H1 (cell line): ENCODE results near the gene LRRC4. TPM values are rescaled to one million over a fixed set of nuclear protein-coding genes. Genes with fewer than 3 reads are reported as not detected.

Experiments used
- CTCF ChIA-PET: fragments of 300-600 bp; sonication (Branson Sonifier 250); formaldehyde crosslinking; loops from one replicate; lab custom pipeline; 2021; ENCODE audit not compliant: partially characterized antibody; lab: Charles Lee
- POLR2A ChIA-PET: fragments of 300-600 bp; sonication (Branson Sonifier 250); formaldehyde crosslinking; loops from one replicate; lab custom pipeline; 2021; ENCODE audit warnings: inconsistent platforms; ENCODE audit not compliant: partially characterized antibody; lab: Charles Lee
- DNase-seq, 2 experiments: peaks; one replicate each; pipeline versions ENCODE4 v3.0.0 to v3.0.0-alpha.2; 2010 to 2022; ENCODE audit warnings: low spot score in 2 of 2, low read depth in 1 of 2, mixed read lengths in 1 of 2
- FAIRE-seq: peaks from 2 replicates; lab custom pipeline; 2011; peaks lifted over from hg19 to GRCh38; lab: Jason Lieb, UNC
- H2AFZ ChIP-seq: 2 replicates; pipeline ENCODE4 v1.8.1; 2012; ENCODE audit warnings: low read length, inconsistent platforms
- H2AK5ac ChIP-seq: 2 replicates; pipeline ENCODE4 v1.6.1; 2013; ENCODE audit warnings: low read depth, low read length
- H2BK120ac ChIP-seq: replicated peaks from 2 replicates; pipeline ENCODE3; 2013; ENCODE audit warnings: low read depth, low read length, inconsistent platforms
- H2BK12ac ChIP-seq: 2 replicates; pipeline ENCODE4 v1.6.1; 2013; ENCODE audit warnings: low read depth, low read length
- H2BK15ac ChIP-seq: 2 replicates; pipeline ENCODE4 v1.6.1; 2013; ENCODE audit warnings: low read length
- H2BK20ac ChIP-seq: 2 replicates; pipeline ENCODE4 v1.6.1; 2013; ENCODE audit warnings: low read length
- H2BK5ac ChIP-seq: 2 replicates; pipeline ENCODE4 v1.6.1; 2013; ENCODE audit warnings: low read depth, low read length
- H3K14ac ChIP-seq: 2 replicates; pipeline ENCODE4 v1.6.1; 2013; ENCODE audit warnings: inconsistent platforms; ENCODE audit not compliant: insufficient read length
- H3K18ac ChIP-seq: 2 replicates; pipeline ENCODE4 v1.6.1; 2013; ENCODE audit warnings: low read length; ENCODE audit errors: extremely low read depth
- H3K23ac ChIP-seq: 2 replicates; pipeline ENCODE4 v1.6.1; 2013; ENCODE audit warnings: inconsistent platforms; ENCODE audit not compliant: insufficient read length
- H3K23me2 ChIP-seq: 2 replicates; pipeline ENCODE4 v1.6.1; 2013; ENCODE audit warnings: low read depth, low read length
- H3K27ac ChIP-seq: 2 replicates; pipeline ENCODE4 v1.6.1; 2011; ENCODE audit warnings: low read depth, low read length, inconsistent platforms
- H3K27me3 ChIP-seq, 4 experiments: replicated peaks in 1 of 4; 1 replicate in 1 of 4; 2 replicates in 3 of 4; pipeline versions ENCODE4 v1.6.1 to v1.8.1; 2011 to 2013; ENCODE audit warnings: low read length in 3 of 4, mild to moderate bottlenecking in 3 of 4, inconsistent platforms in 2 of 4, mixed read lengths in 2 of 4, moderate library complexity in 1 of 4; ENCODE audit not compliant: control insufficient read depth in 3 of 4, insufficient read depth in 3 of 4; ENCODE audit errors: extremely low read depth in 1 of 4
- H3K36me3 ChIP-seq, 4 experiments: 2 replicates each; pipeline versions ENCODE4 v1.6.1 to v1.8.1; 2011 to 2013; ENCODE audit warnings: mild to moderate bottlenecking in 4 of 4, low read length in 3 of 4, moderate library complexity in 2 of 4, control low read depth in 1 of 4, inconsistent platforms in 1 of 4; ENCODE audit not compliant: insufficient read depth in 4 of 4, control insufficient read depth in 2 of 4
- H3K4ac ChIP-seq: replicated peaks from 2 replicates; pipeline ENCODE3; 2013; ENCODE audit warnings: low read length, low read depth, mixed read lengths, inconsistent platforms; ENCODE audit not compliant: insufficient read length
- H3K4me1 ChIP-seq, 4 experiments: replicated peaks in 1 of 4; 1 replicate in 1 of 4; 2 replicates in 3 of 4; pipeline versions ENCODE4 v1.6.1 to v1.8.1; 2011 to 2013; ENCODE audit warnings: low read length in 3 of 4, inconsistent platforms in 2 of 4, mixed read lengths in 1 of 4; ENCODE audit not compliant: insufficient read depth in 4 of 4, control insufficient read depth in 3 of 4
- H3K4me2 ChIP-seq, 2 experiments: 2 replicates each; pipeline versions ENCODE4 v1.6.1 to v1.8.1; 2011 to 2013; ENCODE audit warnings: low read depth in 2 of 2, low read length in 2 of 2, control low read depth in 1 of 2, inconsistent platforms in 1 of 2, mild to moderate bottlenecking in 1 of 2; ENCODE audit not compliant: insufficient read depth in 1 of 2
- H3K4me3 ChIP-seq, 4 experiments: fragments of 200-600, 300-600 bp in 1 of 4; sonication (generic), shearing (Covaris generic), sonication (Bioruptor Twin) in 1 of 4; 2 replicates each; pipeline versions ENCODE4 v1.5.1 to v1.8.1; 2011 to 2016; ENCODE audit warnings: low read length in 4 of 4, low read depth in 3 of 4, control low read depth in 2 of 4, inconsistent platforms in 2 of 4, mild to moderate bottlenecking in 2 of 4, mixed read lengths in 1 of 4, moderate library complexity in 1 of 4; ENCODE audit not compliant: insufficient read depth in 2 of 4; ENCODE audit errors: extremely low read depth in 1 of 4
- H3K56ac ChIP-seq: replicated peaks from 2 replicates; pipeline ENCODE3; 2013; ENCODE audit warnings: low read depth, mild to moderate bottlenecking, mixed read lengths, low read length, inconsistent platforms; ENCODE audit not compliant: insufficient read length
- H3K79me1 ChIP-seq: 2 replicates; pipeline ENCODE4 v1.6.1; 2013; ENCODE audit warnings: low read depth, low read length, control low read depth
- H3K79me2 ChIP-seq, 2 experiments: 2 replicates each; pipeline versions ENCODE4 v1.6.1 to v1.8.1; 2012 to 2013; ENCODE audit warnings: low read length in 2 of 2, mild to moderate bottlenecking in 2 of 2, inconsistent platforms in 1 of 2; ENCODE audit not compliant: insufficient read depth in 2 of 2, control insufficient read depth in 1 of 2
- H3K9ac ChIP-seq, 4 experiments: replicated peaks in 1 of 4; 1 replicate in 1 of 4; 2 replicates in 3 of 4; pipeline versions ENCODE4 v1.6.1 to v1.8.1; 2011 to 2013; ENCODE audit warnings: low read depth in 3 of 4, low read length in 3 of 4, control low read depth in 2 of 4, mild to moderate bottlenecking in 2 of 4, moderate library complexity in 2 of 4, inconsistent platforms in 1 of 4; ENCODE audit errors: extremely low read depth in 1 of 4
- H3K9me3 ChIP-seq, 2 experiments: 2 replicates each; pipeline versions ENCODE4 v1.6.1 to v1.8.1; 2012 to 2013; ENCODE audit warnings: mild to moderate bottlenecking in 2 of 2, moderate library complexity in 2 of 2, control low read depth in 1 of 2, inconsistent platforms in 1 of 2, low read depth in 1 of 2, low read length in 1 of 2, mixed read lengths in 1 of 2; ENCODE audit not compliant: insufficient read depth in 2 of 2
- H4K20me1 ChIP-seq, 2 experiments: replicated peaks in 1 of 2; 2 replicates each; pipeline versions ENCODE3 to v1.8.1; 2011 to 2013; ENCODE audit warnings: inconsistent platforms in 2 of 2, low read length in 2 of 2, mild to moderate bottlenecking in 1 of 2; ENCODE audit not compliant: insufficient read depth in 2 of 2, control insufficient read depth in 1 of 2
- H4K5ac ChIP-seq: 2 replicates; pipeline ENCODE4 v1.6.1; 2013; ENCODE audit warnings: low read length, low read depth, mixed read lengths, inconsistent platforms; ENCODE audit not compliant: insufficient read length
- H4K8ac ChIP-seq: 2 replicates; pipeline ENCODE4 v1.8.0; 2013; ENCODE audit warnings: mild to moderate bottlenecking, moderate library complexity, low read length, inconsistent platforms; ENCODE audit not compliant: insufficient read depth; ENCODE audit errors: extremely low read depth
- H4K91ac ChIP-seq: replicated peaks from 2 replicates; pipeline ENCODE3; 2013; ENCODE audit warnings: low read length, mixed read lengths, inconsistent platforms; ENCODE audit not compliant: insufficient read length
- ASH2L ChIP-seq: fragments of 200-600, 300-600 bp; sonication (generic); IDR thresholded peaks from one replicate; pipeline ENCODE4 v1.7.1; 2017; ENCODE audit warnings: low read length
- RFX5 ChIP-seq: IDR thresholded peaks from 2 replicates; pipeline ENCODE4 v1.6.1; 2011; ENCODE audit warnings: low read depth, low read length, improper control_type of control experiment, borderline replicate concordance
- SP4 ChIP-seq: IDR thresholded peaks from 2 replicates; pipeline ENCODE4 v1.6.1; 2012; ENCODE audit warnings: low read length, inconsistent platforms
- WGBS, 2 experiments: shearing (Covaris generic) in 1 of 2; methylation state at CpG; one replicate each; pipeline versions ENCODE4 v1.1.6 to v1.1.7; 2013 to 2015; ENCODE audit warnings: low lambda C conversion rate in 2 of 2, mixed read lengths in 2 of 2, inconsistent platforms in 1 of 2, low coverage in 1 of 2, missing lambda C conversion rate in 1 of 2; ENCODE audit not compliant: insufficient replicate concordance in 2 of 2, insufficient coverage in 1 of 2, insufficient read length in 1 of 2; ENCODE audit errors: extremely low coverage in 1 of 2, missing lambda C conversion rate in 1 of 2; 5-methylcytosine and 5-hydroxymethylcytosine counted together
- polyA plus RNA-seq, 7 experiments: library from polyadenylated mRNA; depleted of rRNA in 3 of 7; stranded (reverse) in 5 of 7; unstranded in 2 of 7; fragments of >200 nt in 5 of 7; fragments of 200-250 nt in 2 of 7; gene quantifications; 1 replicate in 5 of 7; 2 replicates in 1 of 7; 4 replicates in 1 of 7; pipeline versions ENCODE4 v1.2.1 to v1.2.3, GENCODE V29; 2011 to 2013; ENCODE audit warnings: missing spikeins in 2 of 7, mixed read lengths in 2 of 7
- total RNA-seq: library from RNA; stranded (reverse); fragmentation: NEBNext Ultra II Directional; extraction: Animal tissue kit (Norgen Biotek cat#: 25700); gene quantifications from 2 replicates; pipeline ENCODE4 v1.2.1, GENCODE V29; 2021
- TF ChIP-seq, protein P1 (sequence below): IDR thresholded peaks from 2 replicates; pipeline ENCODE4 v1.6.1; 2012; ENCODE audit warnings: inconsistent platforms

The LRRC4 gene
- total and polyA plus RNA-seq, 2 of the 8 experiments (the other 6 are each of a cell fraction or from before 2014, with no cell fraction given): 13.4 to 16.4 TPM

DNA sequence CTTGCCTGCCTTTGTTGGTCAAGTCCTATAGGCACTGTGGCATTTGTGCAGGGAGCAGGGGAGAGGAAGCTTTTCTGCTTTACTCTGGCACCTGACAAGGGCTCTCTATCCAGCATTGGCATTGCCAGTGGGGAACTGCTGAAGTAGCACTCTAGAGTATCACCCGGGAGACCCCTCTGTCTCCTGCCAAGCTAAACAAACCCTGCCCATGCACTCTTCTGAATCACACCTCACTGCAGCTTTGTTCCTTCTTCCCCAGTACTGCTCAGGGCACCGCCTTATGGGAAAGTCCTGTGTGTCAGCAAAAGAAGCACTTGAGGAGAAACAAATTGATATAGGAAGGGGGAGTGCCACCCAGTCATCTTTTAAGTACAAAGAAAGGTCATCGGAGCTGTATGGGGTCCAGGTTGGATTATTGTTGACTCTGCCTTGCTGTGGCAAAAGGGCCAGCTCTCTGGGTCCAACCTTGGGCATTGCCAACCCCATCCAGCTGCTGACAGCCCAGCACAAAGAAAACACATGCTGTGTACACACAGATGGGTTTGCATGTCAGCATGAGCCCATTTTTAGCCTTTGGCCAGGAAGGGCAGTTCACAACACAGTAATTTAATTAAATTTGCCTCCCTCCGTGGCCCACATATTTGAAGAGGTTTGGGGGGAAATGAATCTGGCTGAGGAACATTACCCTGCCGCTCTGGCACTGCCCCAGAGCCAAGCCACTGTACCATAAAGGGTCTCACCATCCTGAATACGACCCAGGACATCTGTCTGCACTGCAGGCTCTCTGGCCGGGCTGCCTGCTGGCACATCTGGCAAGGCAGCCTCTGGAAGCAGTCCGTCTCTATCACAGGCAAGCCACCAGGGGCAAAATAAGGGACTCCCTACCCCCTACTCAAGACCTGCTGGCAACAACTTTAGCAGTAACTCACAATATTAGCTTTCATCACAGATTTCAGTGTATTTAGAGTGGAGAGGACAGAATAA is 13.1 kb downstream of the LRRC4 start:
- 81% methylated on average over 8 of the region's 8 CpGs; no CpG with 5 or more reads in 1 of the 2 experiments for WGBS, 2 experiments

More for the DNA sequence above, 13.1 kb downstream of the LRRC4 start:
- Histone ChIP-seq H4K91ac (no peak overlapping the region), H2BK5ac (no peak overlapping the region), H3K27ac (no peak overlapping the region), H3K4me1 (peaks cover 10 to 24% (median 20%) of the 10 kb centered on the region in 4 experiments), H2BK20ac (no peak overlapping the region), H3K79me1 (no peaks in the 10 kb centered on the region; the same call in 1 of the 2 replicates), H2AFZ (no peak overlapping the region), H3K14ac (no peak overlapping the region), H3K36me3 (peaks cover 0 to 3% (median under 1%) of the 10 kb centered on the region in 4 experiments; a peak in 1 of 8 replicates), H3K27me3 (no peaks in the 10 kb centered on the region), H3K23me2 (no peaks in the 10 kb centered on the region), H3K23ac (no peak overlapping the region), H3K56ac (no peak overlapping the region), H2BK120ac (no peak overlapping the region), H3K79me2 (0 out of 4 replicates have a peak, but pooled peaks cover 0 to 5% of the 10 kb centered on the region in 2 experiments), H3K9me3 (no peaks in the 10 kb centered on the region), H2BK12ac (no peak overlapping the region), H3K4ac (no peak overlapping the region), H3K4me2 (peak overlapping the region; percentile 11 to 39; a peak in 2 of 4 replicates), H4K8ac (no peak overlapping the region; the same call in 1 of the 2 replicates), H3K9ac (no peak overlapping the region), H3K18ac (no peak overlapping the region), H4K5ac (no peak overlapping the region), H3K4me3 (no peak overlapping the region), H4K20me1 (peaks cover 10 to 12% of the 10 kb centered on the region in 2 experiments), H2BK15ac (peak overlapping the region; percentile 22; the same call in 1 of the 2 replicates), H2AK5ac (no peak overlapping the region)
- DNase-seq (no peak), FAIRE-seq (no peak)
- ChIA-PET POLR2A (interaction anchor here (1.1 to 1.4 kb wide), 2 partner anchors 9 to 12 kb away, joined by 5 read pairs; partner anchors contain the start of gene LRRC4), CTCF (interaction anchor here (0.6 to 7.3 kb wide), 32 partner anchors 7 to 389 kb away, joined by 3 to 59 read pairs (median 6); partner anchors contain the start of gene LRRC4)
- TF ChIP-seq SP4 (no peak), ASH2L (no peak), RFX5 (no peak)
- TF ChIP-seq, protein P1, sequence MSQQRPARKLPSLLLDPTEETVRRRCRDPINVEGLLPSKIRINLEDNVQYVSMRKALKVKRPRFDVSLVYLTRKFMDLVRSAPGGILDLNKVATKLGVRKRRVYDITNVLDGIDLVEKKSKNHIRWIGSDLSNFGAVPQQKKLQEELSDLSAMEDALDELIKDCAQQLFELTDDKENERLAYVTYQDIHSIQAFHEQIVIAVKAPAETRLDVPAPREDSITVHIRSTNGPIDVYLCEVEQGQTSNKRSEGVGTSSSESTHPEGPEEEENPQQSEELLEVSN: no peak
